ENCODE results near the gene LPCAT2.

GRCh38 chr16:55565086-55565485 lies 56.2 kb downstream of the LPCAT2 start:
- TF ChIP-seq CTCF (IDR thresholded peaks at IDR 0.05) (no peak), EZH2 (IDR thresholded peaks at IDR 0.05; ENCODE audit: borderline replicate concordance, insufficient read depth, low read depth, low read length, poor library complexity, severe bottlenecking) (no peak)

All from B cell (primary cell).